ENCODE results near the gene SMPD2.

DNA sequence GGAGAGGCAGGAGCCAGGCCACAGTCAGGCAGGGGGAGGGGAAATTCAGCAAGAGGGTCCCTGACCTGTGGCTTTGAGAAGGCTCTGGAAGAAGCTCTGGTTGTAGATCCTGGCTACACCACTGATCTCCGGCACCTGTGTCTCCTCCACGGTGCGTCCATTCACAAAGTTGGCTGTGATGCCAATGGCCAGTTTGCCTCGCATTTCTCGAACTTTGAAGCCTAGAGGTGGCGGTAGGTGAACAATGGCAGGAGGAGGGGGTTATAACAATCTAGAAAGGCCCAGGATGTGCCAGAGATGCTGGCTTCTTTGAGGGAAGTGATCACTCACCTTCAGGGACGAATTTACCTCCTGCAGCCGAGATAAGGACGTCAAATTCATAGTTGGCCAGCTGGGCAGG is 11.7 kb downstream of the SMPD2 start:
- TF ChIP-seq, protein P1, sequence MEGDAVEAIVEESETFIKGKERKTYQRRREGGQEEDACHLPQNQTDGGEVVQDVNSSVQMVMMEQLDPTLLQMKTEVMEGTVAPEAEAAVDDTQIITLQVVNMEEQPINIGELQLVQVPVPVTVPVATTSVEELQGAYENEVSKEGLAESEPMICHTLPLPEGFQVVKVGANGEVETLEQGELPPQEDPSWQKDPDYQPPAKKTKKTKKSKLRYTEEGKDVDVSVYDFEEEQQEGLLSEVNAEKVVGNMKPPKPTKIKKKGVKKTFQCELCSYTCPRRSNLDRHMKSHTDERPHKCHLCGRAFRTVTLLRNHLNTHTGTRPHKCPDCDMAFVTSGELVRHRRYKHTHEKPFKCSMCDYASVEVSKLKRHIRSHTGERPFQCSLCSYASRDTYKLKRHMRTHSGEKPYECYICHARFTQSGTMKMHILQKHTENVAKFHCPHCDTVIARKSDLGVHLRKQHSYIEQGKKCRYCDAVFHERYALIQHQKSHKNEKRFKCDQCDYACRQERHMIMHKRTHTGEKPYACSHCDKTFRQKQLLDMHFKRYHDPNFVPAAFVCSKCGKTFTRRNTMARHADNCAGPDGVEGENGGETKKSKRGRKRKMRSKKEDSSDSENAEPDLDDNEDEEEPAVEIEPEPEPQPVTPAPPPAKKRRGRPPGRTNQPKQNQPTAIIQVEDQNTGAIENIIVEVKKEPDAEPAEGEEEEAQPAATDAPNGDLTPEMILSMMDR (IDR thresholded peaks at IDR 0.05 in 4 of 5, conservative IDR thresholded peaks at IDR 0.05 in 1 of 5) = no peak
- TF ChIP-seq POLR2A (IDR thresholded peaks at IDR 0.05) = no peak

All from gastrocnemius medialis (tissue), 4 donors.